Sciatic nerve (tissue), 2 donors: ENCODE results near the gene TOMM7. TPM values are rescaled to one million over a fixed set of nuclear protein-coding genes. Genes with fewer than 3 reads are reported as not detected.
A peak's percentile ranks its signal among the peaks of the same experiment; 100 is the strongest.
"Not testable (repeated sequence)": the region's sequence is repeated elsewhere in the genome, so short reads cannot be mapped to it uniquely, and the experiment has no call there.

Experiments
- ATAC-seq: fragments of 200-7000 bp; cut with Tn5 transposase; one replicate; pipeline ENCODE4 v1.9.1; 2020; ENCODE audit warnings: mild to moderate bottlenecking, moderate library complexity
- DNase-seq: peaks from one replicate; pipeline ENCODE4 v3.0.0-alpha.2; 2020; ENCODE audit warnings: low spot score
- intact Hi-C: fragments of 100-400 bp; cut with DNase I; formaldehyde crosslinking; loops from one replicate; pipeline ENCODE4 v1.14.2; 2022
- total RNA-seq: library from RNA; stranded (reverse); fragmentation: NEBNext Ultra II Directional; extraction: Animal tissue kit (Norgen Biotek cat#: 25700); gene quantifications from one replicate; pipeline ENCODE4 v1.2.1, GENCODE V29; 2021
- donor health status: DM: no; HTN: no; CAD: no.
- donor health status: DM: no; HTN: no; CAD: no.

The TOMM7 gene
- total RNA-seq, 1 donor from 2014 or later, result 322 TPM

GRCh38 chr7:22831602-22832305, 9.1 kb upstream of the TOMM7 start:
- no peak for ATAC-seq
- intact Hi-C loops, result no loop called here
- no peak for DNase-seq

- no peak for DNase-seq
- ATAC-seq, result no peak
- intact Hi-C loops, result no loop called here
These were observed 4.9 kb upstream of the TOMM7 start for GRCh38 chr7:22827563-22827962.

- intact Hi-C loops, result no loop called here
- ATAC-seq, result no peak
- no peak for DNase-seq
These were observed 3.9 kb upstream of the TOMM7 start for GRCh38 chr7:22826593-22826992.

- intact Hi-C loops, result no loop called here
- DNase-seq, result no peak
- ATAC-seq, result no peak
These were observed 2.1 kb upstream of the TOMM7 start for GRCh38 chr7:22824760-22825159.

GRCh38 chr7:22823142-22823497, 471 bp upstream of the TOMM7 start:
- no peak for DNase-seq
- intact Hi-C loops, result no loop called here
- ATAC-seq, result no peak

- DNase-seq, result no peak
- ATAC-seq, result peak; percentile 60
These were observed 755 bp downstream of the TOMM7 start for GRCh38 chr7:22821702-22822485.

GRCh38 chr7:22819476-22819875, 3.2 kb downstream of the TOMM7 start:
- ATAC-seq, result no peak
- no peak for DNase-seq
- intact Hi-C loops, result no loop called here

More at GRCh38 chr7:22821702-22822485, 755 bp downstream of the TOMM7 start:
- intact Hi-C loops, result no loop called here

- intact Hi-C loops, result no loop called here
- DNase-seq (no peak), ATAC-seq (no peak)
These were observed 8.1 kb downstream of the TOMM7 start for GRCh38 chr7:22814261-22815208.

GRCh38 chr7:22812353-22812752, 10.3 kb downstream of the TOMM7 start:
- intact Hi-C loops, result no loop called here
- no peak for DNase-seq
- no peak for ATAC-seq

- intact Hi-C loops, result no loop called here
- DNase-seq, result no peak
- ATAC-seq, result no peak
These were observed 10.8 kb downstream of the TOMM7 start for GRCh38 chr7:22811746-22812280.

GRCh38 chr7:22810843-22811242, 11.8 kb downstream of the TOMM7 start:
- no peak for ATAC-seq
- intact Hi-C loops, result no loop called here

GRCh38 chr7:22809902-22810642, 12.6 kb downstream of the TOMM7 start:
- DNase-seq, result no peak
- intact Hi-C loops, result no loop called here

More at GRCh38 chr7:22810843-22811242, 11.8 kb downstream of the TOMM7 start:
- no peak for DNase-seq

GRCh38 chr7:22808140-22808539, 14.5 kb downstream of the TOMM7 start:
- intact Hi-C loops, result no loop called here
- DNase-seq, result no peak
- no peak for ATAC-seq

More at GRCh38 chr7:22809902-22810642, 12.6 kb downstream of the TOMM7 start:
- ATAC-seq, result no peak

GRCh38 chr7:22806752-22807151, 15.9 kb downstream of the TOMM7 start:
- intact Hi-C loops, result no loop called here
- no peak for DNase-seq
- ATAC-seq, result no peak

GRCh38 chr7:22805227-22805626, 17.4 kb downstream of the TOMM7 start:
- intact Hi-C loops, result no loop called here
- no peak for DNase-seq

GRCh38 chr7:22802831-22803230, 19.8 kb downstream of the TOMM7 start:
- DNase-seq, ATAC-seq, intact Hi-C loops: not testable (repeated sequence)

More at GRCh38 chr7:22805227-22805626, 17.4 kb downstream of the TOMM7 start:
- no peak for ATAC-seq

- no peak for DNase-seq
These were observed 20.2 kb downstream of the TOMM7 start for GRCh38 chr7:22802426-22802825.

GRCh38 chr7:22801912-22802311, 20.7 kb downstream of the TOMM7 start:
- intact Hi-C loops, result no loop called here
- ATAC-seq (no peak), DNase-seq (no peak)

More at GRCh38 chr7:22802426-22802825, 20.2 kb downstream of the TOMM7 start:
- intact Hi-C loops, result no loop called here
- ATAC-seq, result no peak
